CD4-positive, alpha-beta T cell treated with Interleukin-6 for 4 hours (primary cell): ENCODE measurements around the gene ANXA3.
A peak's percentile ranks its signal among the peaks of the same experiment; 100 is the strongest.

Experiments
- DNase-seq: peaks from one replicate; pipeline ENCODE4 v3.0.0-alpha.2; 2020; ENCODE audit warnings: mixed read lengths

Gene ANXA3

GRCh38 chr4:78613522-78614321 is 62.2 kb downstream of the ANXA3 start:
- DNase-seq, result no peak

GRCh38 chr4:78616046-78616498 is 64.5 kb downstream of the ANXA3 start:
- DNase-seq, result no peak

- no peak for DNase-seq
Observed at GRCh38 chr4:78618436-78618835, 66.9 kb downstream of the ANXA3 start.

GRCh38 chr4:78621395-78621794 is 69.8 kb downstream of the ANXA3 start:
- DNase-seq, result no peak

- DNase-seq, result no peak
Observed at GRCh38 chr4:78622253-78622979, 70.8 kb downstream of the ANXA3 start.

DNA sequence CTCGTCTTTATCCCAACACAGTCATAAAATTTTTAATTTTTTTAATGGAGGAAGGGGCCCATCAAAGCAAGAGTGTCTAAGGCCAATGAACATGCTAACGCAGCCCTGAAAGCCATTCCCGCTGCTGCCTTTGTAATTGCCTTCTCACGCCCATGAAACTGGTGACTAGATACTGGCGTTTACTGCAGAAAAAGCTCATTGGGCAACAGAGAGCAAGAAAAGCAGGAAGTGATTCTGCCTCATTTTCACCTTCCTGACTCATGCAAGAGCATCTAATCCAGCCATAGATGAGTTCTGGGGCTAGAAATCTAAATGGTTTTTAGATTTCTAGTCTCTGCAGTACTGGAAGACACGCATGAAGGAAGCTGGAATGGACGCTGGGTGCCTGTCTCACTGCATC is 72.5 kb downstream of the ANXA3 start:
- no peak for DNase-seq

DNA sequence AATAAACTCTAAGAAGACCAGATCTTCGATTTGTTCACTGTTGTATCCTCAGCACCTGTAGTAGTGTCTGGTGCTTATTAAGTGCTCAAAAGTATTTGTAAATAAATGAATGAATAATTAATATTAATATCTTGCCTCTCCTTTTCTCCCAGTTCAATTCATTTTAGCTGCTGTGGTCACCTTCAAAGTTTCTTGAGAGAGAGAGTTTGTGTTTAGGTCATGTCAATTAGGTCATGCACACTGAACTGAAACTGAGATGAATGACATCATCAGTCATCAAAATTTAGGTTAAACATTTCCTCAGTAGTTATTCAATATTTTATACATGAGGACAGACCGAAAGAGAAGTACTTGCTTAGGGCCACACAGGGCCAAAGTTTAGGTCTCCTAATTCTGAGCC is 73.5 kb downstream of the ANXA3 start:
- no peak for DNase-seq

DNA sequence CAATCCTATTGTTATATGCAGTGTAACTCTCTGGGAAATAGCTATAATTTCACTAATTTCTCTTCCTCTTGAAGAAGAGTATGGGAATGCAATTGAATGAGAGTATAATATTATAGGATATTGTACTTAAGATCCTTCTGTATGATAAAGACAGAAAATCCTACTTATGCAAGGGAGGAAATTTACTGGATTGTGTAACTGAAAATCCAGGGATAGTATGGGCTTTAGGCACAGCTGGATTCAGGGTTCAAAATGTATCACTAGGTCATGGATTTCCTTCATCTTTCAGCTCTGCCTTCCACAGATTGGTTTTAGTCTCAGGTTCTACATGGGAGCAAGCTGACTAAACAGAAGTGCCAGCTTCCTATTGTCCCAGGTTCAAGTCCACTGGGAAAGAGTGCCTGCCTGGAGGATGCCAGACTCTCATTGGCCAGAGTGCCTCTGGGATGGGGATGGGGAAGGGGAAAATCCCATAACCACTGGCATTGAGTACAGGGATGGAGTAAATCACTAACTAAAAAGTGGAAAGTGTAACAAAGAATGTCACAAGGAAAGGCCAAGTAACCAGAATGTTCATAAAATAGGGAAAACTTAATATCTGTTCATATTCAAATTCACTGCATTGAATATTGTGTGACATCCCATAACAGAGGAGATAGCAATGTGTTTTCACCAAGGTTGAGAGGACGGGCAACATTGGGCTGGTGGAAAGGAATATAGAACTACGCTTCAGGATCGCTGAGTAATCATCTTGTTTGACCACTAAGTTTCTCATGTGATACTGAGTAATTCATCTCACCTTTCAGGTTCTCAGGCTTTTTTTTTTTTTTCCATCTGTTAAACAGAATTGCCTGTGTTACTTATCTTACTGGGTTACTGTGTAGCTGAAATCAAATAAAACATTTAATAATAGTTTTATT is 75.7 kb downstream of the ANXA3 start:
- no peak for DNase-seq

DNA sequence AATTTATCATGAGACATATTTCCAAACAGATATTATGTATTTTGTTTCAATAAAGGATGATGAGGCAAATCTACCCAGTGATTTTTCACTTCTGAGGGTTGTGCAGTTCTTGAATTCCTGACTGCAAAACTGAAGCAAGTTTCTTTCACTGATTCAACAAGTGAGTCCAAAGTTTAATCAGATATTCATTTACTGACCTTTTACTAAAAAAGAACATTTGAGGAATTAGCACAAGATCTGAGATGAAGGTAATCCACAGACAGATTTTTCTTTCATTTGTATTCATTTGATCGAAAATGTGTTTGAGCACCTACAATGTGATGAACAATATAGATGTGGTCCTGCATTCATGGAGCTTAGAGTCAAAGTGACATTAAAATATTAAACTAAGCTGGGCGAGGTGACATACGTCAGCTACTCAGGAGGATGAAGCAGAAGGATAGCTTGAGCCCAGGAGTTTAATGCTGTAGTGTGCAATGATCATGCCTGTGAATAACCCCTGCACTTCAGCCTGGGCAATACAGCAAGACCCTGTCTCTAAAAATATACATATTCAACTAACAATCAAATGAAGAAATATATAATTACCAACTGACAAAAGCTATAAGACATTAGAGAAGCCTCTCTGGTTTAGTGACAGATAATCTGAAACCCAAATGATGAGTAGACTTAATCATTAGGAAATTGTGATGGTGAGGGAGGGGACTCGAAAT is 76.6 kb downstream of the ANXA3 start:
- DNase-seq, result no peak

DNA sequence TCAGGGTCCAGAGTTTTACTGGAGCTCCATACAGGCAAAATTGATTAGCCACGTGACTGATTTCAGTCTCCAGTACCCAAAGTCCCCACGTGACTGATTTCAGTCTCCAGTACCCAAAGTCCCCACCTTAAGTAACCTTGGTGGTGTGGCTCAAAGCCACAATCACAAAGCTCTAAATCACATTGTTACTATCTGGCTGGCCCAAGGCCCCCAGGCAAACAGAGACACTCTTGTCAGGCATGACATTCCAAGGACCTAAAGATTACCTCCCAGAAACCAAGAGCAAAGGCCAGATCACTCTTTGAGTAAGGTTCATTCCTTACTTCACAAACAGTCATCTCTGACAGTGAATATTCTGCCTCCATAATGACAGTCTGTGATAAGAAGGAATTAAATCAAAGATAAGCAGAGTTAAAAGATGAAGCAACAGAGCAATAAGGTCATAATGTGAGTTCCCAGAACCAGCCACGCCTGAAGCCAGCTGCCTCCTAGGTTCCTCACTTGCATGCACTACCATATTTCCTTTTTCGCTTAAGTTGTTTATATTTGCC is 78.5 kb downstream of the ANXA3 start:
- no peak for DNase-seq

GRCh38 chr4:78630615-78631014 is 79.0 kb downstream of the ANXA3 start:
- no peak for DNase-seq

GRCh38 chr4:78634011-78634664 is 82.6 kb downstream of the ANXA3 start:
- DNase-seq, result no peak

DNA sequence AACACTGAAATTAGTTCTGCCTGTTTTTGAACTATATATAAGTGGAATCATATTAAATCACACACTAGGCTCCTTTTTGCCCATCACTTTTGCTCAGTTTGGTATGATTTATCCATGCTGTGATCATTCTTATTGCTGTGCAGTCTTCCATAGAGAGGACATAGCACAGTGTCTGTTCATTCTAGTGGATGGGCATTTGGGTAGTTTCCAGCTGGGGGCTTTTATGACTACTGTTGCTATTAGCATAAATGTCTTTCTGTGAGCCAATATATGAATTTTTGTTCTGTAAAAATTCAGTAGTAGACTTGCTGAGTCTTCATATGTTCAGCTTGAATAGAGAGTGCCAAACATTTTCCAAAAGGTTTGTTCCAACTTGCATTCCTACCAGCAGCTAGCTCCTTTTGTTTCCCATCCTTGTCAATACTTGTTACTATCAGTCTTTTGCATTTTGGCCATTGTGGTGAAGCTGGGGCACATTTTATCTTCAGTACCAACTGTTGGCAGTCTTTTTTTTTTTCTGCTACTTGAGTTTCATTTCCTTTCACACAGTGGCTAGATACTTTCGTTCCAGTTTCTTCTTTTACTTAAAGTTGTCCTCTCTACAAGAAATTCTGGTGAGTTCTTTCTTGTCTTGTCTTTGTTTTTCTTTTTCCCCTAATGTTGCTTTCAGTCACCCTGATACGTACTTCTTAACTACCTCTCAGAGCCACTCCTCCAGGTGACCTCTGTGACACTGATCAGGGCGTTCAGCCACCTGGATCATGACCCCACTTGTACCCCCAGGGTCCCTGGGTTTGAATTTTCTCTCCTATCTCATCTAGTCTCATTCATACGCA is 87.0 kb downstream of the ANXA3 start:
- no peak for DNase-seq

DNA sequence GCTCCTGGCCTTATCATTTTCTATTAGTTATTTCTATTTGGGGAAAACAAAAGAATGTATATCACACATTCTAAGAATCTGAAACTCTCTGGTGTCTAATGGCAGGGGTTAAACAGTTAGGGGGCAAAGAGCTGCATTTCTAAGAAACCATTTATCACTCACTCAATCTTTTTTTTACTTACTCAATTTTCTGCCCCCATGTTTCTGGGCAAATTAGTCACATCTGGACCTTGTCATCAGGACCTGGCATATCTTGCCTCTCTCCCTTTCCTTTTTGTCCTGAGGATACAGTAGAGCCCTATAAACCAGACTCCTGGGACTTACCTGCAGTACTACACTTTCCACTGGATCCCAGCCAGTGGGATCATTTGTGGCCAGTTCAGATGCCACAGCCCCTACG is 89.1 kb downstream of the ANXA3 start:
- no peak for DNase-seq

DNA sequence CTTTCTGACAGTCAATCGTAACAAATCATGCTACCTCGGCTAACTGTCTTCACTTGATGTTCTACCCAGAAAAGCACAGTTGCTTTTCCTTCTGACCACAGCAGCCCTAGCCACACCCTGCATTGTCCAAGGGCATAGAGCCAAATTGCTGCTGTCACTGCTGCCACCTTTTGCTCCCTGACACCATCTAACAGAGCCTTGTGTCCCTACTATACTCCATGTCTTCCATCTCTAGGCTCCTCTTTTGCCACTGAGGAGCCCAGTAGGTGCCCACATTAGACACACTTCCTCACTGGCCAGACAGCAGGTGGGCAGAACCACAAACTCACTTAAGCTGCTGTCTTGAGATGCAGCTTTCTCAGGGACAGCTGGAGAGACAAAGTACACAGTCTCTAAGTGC is 91.4 kb downstream of the ANXA3 start:
- DNase-seq, result no peak

DNA sequence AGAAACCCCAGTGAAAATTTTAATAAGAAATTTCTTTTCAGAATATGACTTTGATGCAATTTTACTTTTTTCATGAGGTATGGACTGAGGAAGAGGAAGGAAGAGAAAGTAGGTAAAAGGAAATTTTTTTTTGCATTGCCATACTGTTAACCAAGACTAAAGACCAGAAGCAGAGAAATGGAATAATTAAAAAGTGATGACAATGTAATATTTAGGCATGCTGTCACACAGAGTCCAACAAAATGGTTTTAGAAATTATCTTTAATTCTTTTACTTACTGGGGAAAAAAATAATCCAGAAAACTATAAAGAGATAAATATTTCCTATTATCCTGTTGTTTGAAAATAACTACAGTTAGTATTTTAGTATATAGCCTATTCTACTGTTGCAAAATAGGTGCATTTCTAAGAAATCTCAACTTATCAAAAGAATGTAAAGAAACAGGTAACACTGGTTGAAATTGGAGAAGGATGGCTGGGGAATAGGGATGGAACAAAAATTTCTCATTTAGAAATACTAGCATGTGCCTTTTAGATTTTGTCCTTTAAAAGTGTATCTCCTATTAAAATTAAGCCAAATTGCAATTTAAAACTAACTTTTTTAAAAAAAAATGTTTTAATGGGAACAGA is 92.6 kb downstream of the ANXA3 start:
- DNase-seq, result no peak

DNA sequence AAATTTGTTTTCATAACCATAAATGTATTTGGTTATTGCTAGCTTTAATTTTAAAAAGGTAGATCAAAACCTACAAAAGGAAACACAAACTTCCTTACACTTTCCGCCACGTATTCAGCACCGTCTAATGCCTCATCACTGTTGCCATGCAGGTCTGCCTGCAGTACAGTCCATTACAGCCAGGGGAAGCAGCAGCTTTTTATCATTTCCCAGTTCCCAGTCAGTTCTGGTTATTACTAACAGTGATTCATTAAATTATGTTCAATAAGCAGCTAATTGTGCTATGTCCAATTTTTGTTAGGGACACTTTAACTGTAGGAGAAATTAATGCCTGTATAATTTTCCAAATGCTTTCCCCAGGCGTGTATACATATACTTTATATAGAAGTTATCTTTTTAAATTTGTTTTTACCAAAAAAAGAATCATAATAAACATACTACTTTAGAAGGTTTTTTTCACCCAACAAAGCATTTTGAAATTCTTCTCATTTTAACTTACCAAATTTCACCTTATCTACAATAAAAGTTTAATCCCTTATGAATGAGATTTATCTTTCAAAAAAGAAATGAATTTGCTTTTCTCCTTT is 93.3 kb downstream of the ANXA3 start:
- peak; percentile 66 for DNase-seq

GRCh38 chr4:78645853-78646757 is 94.5 kb downstream of the ANXA3 start:
- DNase-seq, result no peak

- DNase-seq, result no peak
Observed at GRCh38 chr4:78647272-78647671, 95.7 kb downstream of the ANXA3 start.
